Aorta (tissue), 5 donors: ENCODE measurements around the gene TRIM62. TPM values are rescaled to one million over a fixed set of nuclear protein-coding genes. Genes with fewer than 3 reads are reported as not detected.

ENCODE experiments used
- ATAC-seq: fragments of 200-7000 bp; cut with Tn5 transposase; one replicate; pipeline ENCODE4 v1.9.1; 2022; ENCODE audit warnings: moderate library complexity; ENCODE audit not compliant: low FRiP score
- DNase-seq, 2 donors: peaks; one replicate each; pipeline ENCODE4 v3.0.0-alpha.2; 2020
- H3K27ac ChIP-seq, 2 donors: one replicate each; pipeline ENCODE4 v1.5.1; 2013; ENCODE audit warnings: low read length in 2 of 2, mild to moderate bottlenecking in 2 of 2, moderate library complexity in 2 of 2, control low read depth in 1 of 2, inconsistent platforms in 1 of 2, low read depth in 1 of 2
- H3K27me3 ChIP-seq, 2 donors: one replicate each; pipeline ENCODE4 v1.6.1; 2013; ENCODE audit warnings: control low read depth in 1 of 2, low read length in 1 of 2, mild to moderate bottlenecking in 1 of 2, moderate library complexity in 1 of 2; ENCODE audit not compliant: insufficient read depth in 2 of 2, control insufficient read depth in 1 of 2
- H3K36me3 ChIP-seq, 2 donors: one replicate each; pipeline ENCODE4 v1.6.1; 2013; ENCODE audit warnings: control low read depth in 1 of 2, low read length in 1 of 2, mild to moderate bottlenecking in 1 of 2; ENCODE audit not compliant: insufficient read depth in 2 of 2, control insufficient read depth in 1 of 2
- H3K4me1 ChIP-seq, 2 donors: one replicate each; pipeline ENCODE4 v1.6.1; 2013; ENCODE audit warnings: low read length in 2 of 2, control low read depth in 1 of 2, mild to moderate bottlenecking in 1 of 2, moderate library complexity in 1 of 2; ENCODE audit not compliant: insufficient read depth in 2 of 2, control insufficient read depth in 1 of 2
- H3K4me3 ChIP-seq, 2 donors: one replicate each; pipeline ENCODE4 v1.5.1; 2013; ENCODE audit warnings: low read length in 2 of 2, control low read depth in 1 of 2, mild to moderate bottlenecking in 1 of 2
- H3K9me3 ChIP-seq: one replicate; pipeline ENCODE4 v1.6.1; 2013; ENCODE audit warnings: mild to moderate bottlenecking, low read length; ENCODE audit not compliant: control insufficient read depth
- WGBS, 2 donors: extraction: QIAGEN DNeasy Blood & Tissue Kit; methylation state at CpG; one replicate each; pipeline ENCODE4 v1.1.7; 2013; 5-methylcytosine and 5-hydroxymethylcytosine counted together
- intact Hi-C, 2 donors: fragments of 100-400 bp; cut with DNase I; formaldehyde crosslinking; loops; one replicate each; pipeline versions ENCODE4 v1.14.2 to v1.15.0; 2022
- polyA plus RNA-seq, 2 donors: library from polyadenylated mRNA; stranded (reverse); fragments of 200-250 nt; gene quantifications; one replicate each; pipeline ENCODE4 v1.2.3, GENCODE V29; 2013
- total RNA-seq, 2 donors: library from RNA; stranded (reverse); fragmentation: NEBNext Ultra II Directional; extraction: Animal tissue kit (Norgen Biotek cat#: 25700); gene quantifications; one replicate each; pipeline ENCODE4 v1.2.1, GENCODE V29; 2021
- donor health status: healthy with polysubstance abuse.
- donor health status: Bipolar disorder and iron deficiency.
- donor health status: DM: no; HTN: no; CAD: no.
- donor health status: DM: no; HTN: no; CAD: no.
- donor health status: DM: yes; HTN: yes; CAD: no.

Gene TRIM62
- total and polyA plus RNA-seq, 4 donors, result 1.0 to 8.0 (median 6.7) TPM

- intact Hi-C loops, result loop anchor here in 1 of 2 donors (10.0 kb wide), 1 partner anchor 69 kb away; the partner anchor contains the start of gene ZNF362
- H3K36me3 ChIP-seq, result no peaks in the 10 kb centered on the region
- H3K27ac ChIP-seq, result no peak overlapping the region
- DNase-seq (no peak), ATAC-seq (no peak)
- H3K4me3 ChIP-seq, result no peak overlapping the region
- no peaks in the 10 kb centered on the region for H3K9me3 ChIP-seq
- H3K4me1 ChIP-seq, result peaks cover 0 to 4% of the 10 kb centered on the region in 2 donors
- no peaks in the 10 kb centered on the region for H3K27me3 ChIP-seq
Measured at GRCh38 chr1:33185541-33185940, 3.7 kb upstream of the TRIM62 start.

GRCh38 chr1:33183306-33183705, 1.5 kb upstream of the TRIM62 start:
- H3K27me3 ChIP-seq, result no peaks in the 10 kb centered on the region
- no peak overlapping the region for H3K4me3 ChIP-seq
- no peak overlapping the region for H3K27ac ChIP-seq
- intact Hi-C loops, result loop anchor here (5.0 to 10.0 kb wide), 2 partner anchors 56 to 71 kb away; partner anchors contain the start of gene ZNF362 (in 1 of the 2)
- H3K36me3 ChIP-seq, result no peaks in the 10 kb centered on the region
- no peak for DNase-seq
- ATAC-seq, result no peak
- H3K9me3 ChIP-seq, result no peaks in the 10 kb centered on the region
- 87 to 94% methylated on average over 2 of the region's 2 CpGs for WGBS, 2 donors
- H3K4me1 ChIP-seq, result peaks cover 3 to 4% of the 10 kb centered on the region in 2 donors

GRCh38 chr1:33182896-33183295, 1.1 kb upstream of the TRIM62 start:
- Histone ChIP-seq H3K27ac (no peak overlapping the region), H3K9me3 (no peaks in the 10 kb centered on the region), H3K4me3 (no peak overlapping the region), H3K4me1 (peaks cover 3 to 4% of the 10 kb centered on the region in 2 donors), H3K36me3 (no peaks in the 10 kb centered on the region), H3K27me3 (no peaks in the 10 kb centered on the region)
- ATAC-seq, result no peak
- intact Hi-C loops, result loop anchor here (5.0 to 10.0 kb wide), 2 partner anchors 56 to 72 kb away; partner anchors contain the start of gene ZNF362 (in 1 of the 2)
- DNase-seq, result no peak
- WGBS, 2 donors, result 44 to 57% methylated on average over 8 of the region's 8 CpGs

- DNase-seq, result no peak
- WGBS, 2 donors, result 2 to 13% methylated on average over 5 of the region's 5 CpGs
- no peaks in the 10 kb centered on the region for H3K27me3 ChIP-seq
- ATAC-seq, result peak; percentile 40
- peak overlapping the region; percentile 6 to 65 for H3K4me3 ChIP-seq
- intact Hi-C loops, result loop anchor here (5.0 to 10.0 kb wide), 2 partner anchors 55 to 72 kb away; partner anchors contain the start of gene ZNF362 (in 1 of the 2)
- no peaks in the 10 kb centered on the region for H3K36me3 ChIP-seq
- peaks cover 3 to 4% of the 10 kb centered on the region in 2 donors for H3K4me1 ChIP-seq
- no peaks in the 10 kb centered on the region for H3K9me3 ChIP-seq
- no peak overlapping the region for H3K27ac ChIP-seq
Measured at GRCh38 chr1:33182401-33182841, 578 bp upstream of the TRIM62 start.

- Histone ChIP-seq H3K9me3 (no peaks in the 10 kb centered on the region), H3K4me1 (peaks cover 3 to 4% of the 10 kb centered on the region in 2 donors), H3K27me3 (no peaks in the 10 kb centered on the region), H3K36me3 (no peaks in the 10 kb centered on the region), H3K27ac (peak overlapping the region; percentile 1 to 46), H3K4me3 (peak overlapping the region; percentile 65 to 69)
- intact Hi-C loops, result loop anchor here (5.0 to 10.0 kb wide), 2 partner anchors 54 to 74 kb away; partner anchors contain the start of gene ZNF362 (in 1 of the 2)
- ATAC-seq (peak; percentile 61), DNase-seq (peak; percentile 74 to 87)
- WGBS, 2 donors, result 1% methylated on average over 79 to 90 of the region's 90 CpGs
Measured at GRCh38 chr1:33180911-33181890, 642 bp downstream of the TRIM62 start.

GRCh38 chr1:33180226-33180910, 1.5 kb downstream of the TRIM62 start:
- Histone ChIP-seq H3K9me3 (no peaks in the 10 kb centered on the region), H3K36me3 (no peaks in the 10 kb centered on the region), H3K27ac (no peak overlapping the region), H3K27me3 (no peaks in the 10 kb centered on the region), H3K4me3 (no peak overlapping the region), H3K4me1 (peaks cover 3 to 4% of the 10 kb centered on the region in 2 donors)
- ATAC-seq (peak; percentile 90), DNase-seq (peak; percentile 94 to 96)
- intact Hi-C loops, result loop anchor here (5.0 to 10.0 kb wide), 2 partner anchors 53 to 74 kb away; partner anchors contain the start of gene ZNF362 (in 1 of the 2)
- 2 to 4% methylated on average over 28 of the region's 28 CpGs for WGBS, 2 donors

- H3K4me3 ChIP-seq, result no peak overlapping the region
- DNase-seq (no peak), ATAC-seq (no peak)
- intact Hi-C loops, result no loop called here
- no peaks in the 10 kb centered on the region for H3K9me3 ChIP-seq
- no peaks in the 10 kb centered on the region for H3K27me3 ChIP-seq
- WGBS, 2 donors, result 91 to 94% methylated on average over 4 of the region's 4 CpGs
- peaks cover 3 to 4% of the 10 kb centered on the region in 2 donors for H3K4me1 ChIP-seq
- H3K36me3 ChIP-seq, result no peaks in the 10 kb centered on the region
- H3K27ac ChIP-seq, result no peak overlapping the region
Measured at GRCh38 chr1:33178836-33179439, 2.9 kb downstream of the TRIM62 start.

GRCh38 chr1:33177996-33178540, 3.8 kb downstream of the TRIM62 start:
- H3K4me3 ChIP-seq, result no peak overlapping the region
- ATAC-seq (no peak), DNase-seq (no peak)
- H3K36me3 ChIP-seq, result no peaks in the 10 kb centered on the region
- no peak overlapping the region for H3K27ac ChIP-seq
- no peaks in the 10 kb centered on the region for H3K9me3 ChIP-seq
- 72 to 78% methylated on average over 3 of the region's 3 CpGs for WGBS, 2 donors
- H3K4me1 ChIP-seq, result peaks cover 3 to 4% of the 10 kb centered on the region in 2 donors
- H3K27me3 ChIP-seq, result no peaks in the 10 kb centered on the region
- intact Hi-C loops, result no loop called here
